Erythroblast (primary cell): Measurements from ENCODE around the gene CTNNA2.

Source experiments
- DNase-seq, 2 experiments: peaks; one replicate each; lab custom pipeline; 2025; lab: John Stamatoyannopoulos, UW
- GATA1 ChIP-seq: IDR thresholded peaks from 2 replicates; pipeline ENCODE4 v1.6.1; 2011; ENCODE audit warnings: low read depth, mild to moderate bottlenecking, control low read depth, low read length, moderate library complexity
- POLR2A ChIP-seq: IDR thresholded peaks from 2 replicates; pipeline ENCODE4 v1.6.1; 2011; ENCODE audit warnings: mild to moderate bottlenecking, low read length

The CTNNA2 gene

GRCh38 chr2:79580175-79580574 lies 67.3 kb downstream of the CTNNA2 start:
- TF ChIP-seq POLR2A (no peak), GATA1 (no peak)
- DNase-seq: no peak

- no peak for DNase-seq
- no peak for TF ChIP-seq GATA1
- TF ChIP-seq POLR2A: no peak
Observed at GRCh38 chr2:79585701-79586433, 73.0 kb downstream of the CTNNA2 start.

- DNase-seq: no peak
- TF ChIP-seq GATA1 (no peak), POLR2A (no peak)
Observed at GRCh38 chr2:79591281-79591680, 78.4 kb downstream of the CTNNA2 start.

GRCh38 chr2:79593237-79593867 lies 80.5 kb downstream of the CTNNA2 start:
- no peak for DNase-seq
- TF ChIP-seq GATA1 (no peak), POLR2A (no peak)

GRCh38 chr2:79596403-79596802 lies 83.6 kb downstream of the CTNNA2 start:
- DNase-seq: no peak
- TF ChIP-seq GATA1 (no peak), POLR2A (no peak)

- no peak for DNase-seq
- no peak for TF ChIP-seq GATA1
- no peak for TF ChIP-seq POLR2A
Observed at GRCh38 chr2:79604748-79605147, 91.9 kb downstream of the CTNNA2 start.

- DNase-seq: no peak
- no peak for TF ChIP-seq POLR2A
- no peak for TF ChIP-seq GATA1
Observed at GRCh38 chr2:79611448-79612016, 98.7 kb downstream of the CTNNA2 start.

- TF ChIP-seq GATA1 (no peak), POLR2A (no peak)
- no peak for DNase-seq
Observed at GRCh38 chr2:79612999-79613398, 100.1 kb downstream of the CTNNA2 start.

GRCh38 chr2:79619442-79619841 lies 106.6 kb downstream of the CTNNA2 start:
- no peak for TF ChIP-seq POLR2A
- TF ChIP-seq GATA1: no peak
- no peak for DNase-seq

- TF ChIP-seq GATA1 (no peak), POLR2A (no peak)
- DNase-seq: no peak
Observed at GRCh38 chr2:79619976-79620375, 107.1 kb downstream of the CTNNA2 start.

GRCh38 chr2:79620679-79621078 lies 107.8 kb downstream of the CTNNA2 start:
- DNase-seq: no peak
- TF ChIP-seq GATA1: no peak

GRCh38 chr2:79621252-79621651 lies 108.4 kb downstream of the CTNNA2 start:
- TF ChIP-seq GATA1 (no peak), POLR2A (no peak)
- DNase-seq: no peak

- no peak for DNase-seq
- TF ChIP-seq GATA1 (no peak), POLR2A (no peak)
Observed at GRCh38 chr2:79621755-79622154, 108.9 kb downstream of the CTNNA2 start.

GRCh38 chr2:79622508-79622907 lies 109.7 kb downstream of the CTNNA2 start:
- DNase-seq: no peak
- no peak for TF ChIP-seq GATA1
- no peak for TF ChIP-seq POLR2A
